HG02938 (cell line): ENCODE data around the gene SLC26A6.

Experiments used
- ATAC-seq: cut with Tn5 transposase; IDR thresholded peaks from one replicate; pipeline ENCODE4 v1.9.1; 2021; ENCODE audit warnings: mild to moderate bottlenecking, moderate library complexity; ENCODE audit not compliant: unreplicated experiment

Gene SLC26A6

GRCh38 chr3:48600711-48601621 is 34.3 kb downstream of the SLC26A6 start:
- ATAC-seq = no peak

GRCh38 chr3:48599509-48600285 is 35.6 kb downstream of the SLC26A6 start:
- ATAC-seq = no peak

- ATAC-seq = no peak
Measured at GRCh38 chr3:48599077-48599501, 36.2 kb downstream of the SLC26A6 start.

- no peak for ATAC-seq
Measured at GRCh38 chr3:48598323-48599076, 36.8 kb downstream of the SLC26A6 start.

DNA sequence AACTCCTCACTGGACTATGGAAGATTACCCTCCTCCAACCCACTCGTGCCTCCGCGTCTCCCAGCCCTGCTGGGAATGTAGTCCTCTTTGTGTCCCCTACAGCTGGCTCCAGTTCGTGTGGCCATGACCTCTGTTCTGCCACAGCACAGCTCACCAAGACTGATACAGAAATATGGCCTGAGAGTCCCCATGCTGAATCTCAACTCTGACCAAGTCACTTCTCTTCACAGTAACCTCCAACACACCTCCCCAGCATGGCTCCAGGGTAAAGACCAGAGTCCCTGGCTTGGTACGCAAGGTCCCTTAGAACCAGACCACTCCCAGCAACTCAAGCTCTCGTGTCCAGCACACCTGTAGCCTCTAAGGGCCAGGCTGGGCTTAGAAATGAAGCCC is 37.9 kb downstream of the SLC26A6 start:
- no peak for ATAC-seq

DNA sequence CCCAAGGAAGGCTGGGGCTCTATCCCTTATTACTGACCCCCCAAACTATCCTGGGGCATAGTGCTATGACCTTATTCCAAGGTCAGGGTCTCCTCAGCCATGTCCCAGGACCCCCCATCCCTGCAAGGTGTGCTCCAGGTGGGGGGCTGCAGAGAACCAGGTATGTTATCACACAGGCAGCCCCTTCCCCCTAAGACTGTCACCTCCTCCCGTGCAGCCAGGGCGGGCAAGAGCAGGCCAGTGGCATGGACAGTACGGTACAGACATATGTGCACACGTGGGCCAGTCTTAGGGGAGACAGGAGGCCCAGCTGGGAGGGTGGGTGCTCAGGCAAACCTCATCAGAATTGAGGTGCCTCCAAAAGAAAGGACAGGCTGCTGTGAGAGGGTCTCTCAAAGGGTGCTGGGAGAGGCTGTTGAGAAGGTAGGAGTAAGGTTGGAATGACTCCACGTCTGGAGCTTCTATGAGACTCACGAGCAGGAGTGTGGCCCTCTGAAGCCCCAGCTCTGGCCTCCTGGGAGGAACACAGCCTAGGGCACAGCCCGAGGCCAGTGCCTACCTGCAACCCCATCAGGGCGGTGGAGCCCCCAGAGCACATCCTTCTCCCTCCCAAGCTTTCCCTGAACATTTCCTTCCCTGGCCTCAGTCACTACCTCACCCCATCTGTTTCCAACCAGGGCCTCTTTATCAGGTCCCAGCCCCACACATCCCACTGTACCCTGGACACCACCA is 38.4 kb downstream of the SLC26A6 start:
- no peak for ATAC-seq

GRCh38 chr3:48596157-48596556 is 39.1 kb downstream of the SLC26A6 start:
- no peak for ATAC-seq

- ATAC-seq = no peak
Measured at GRCh38 chr3:48595526-48596121, 39.6 kb downstream of the SLC26A6 start.

DNA sequence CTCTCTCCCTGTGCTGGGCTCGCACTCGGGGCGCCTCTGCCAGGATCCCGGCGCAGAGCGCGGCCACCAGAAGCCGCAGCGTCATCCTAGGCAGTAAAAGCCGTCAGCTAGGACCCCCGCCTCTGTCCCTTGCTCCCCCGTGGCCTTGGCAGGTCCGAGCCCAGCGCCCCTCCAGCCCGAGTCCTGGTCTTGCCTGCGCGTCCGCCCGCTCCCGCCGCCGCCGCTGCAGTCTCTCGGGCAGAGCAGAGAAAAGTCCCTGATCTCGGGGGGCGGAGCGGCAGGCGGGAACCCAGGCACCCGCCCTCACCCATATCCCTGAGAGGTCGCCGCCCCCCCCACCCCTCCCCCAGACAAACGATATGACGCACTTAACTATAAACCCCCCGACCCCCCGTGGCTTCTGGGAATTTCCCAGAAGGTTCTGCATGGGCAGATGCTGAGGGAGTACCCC is 40.2 kb downstream of the SLC26A6 start, which contains the start of gene COL7A1:
COL7A1 (minus strand) TSS at position 255 of the 451 bp plus-strand sequence; CDS start at position 85, 170 bp downstream.
- no peak for ATAC-seq

DNA sequence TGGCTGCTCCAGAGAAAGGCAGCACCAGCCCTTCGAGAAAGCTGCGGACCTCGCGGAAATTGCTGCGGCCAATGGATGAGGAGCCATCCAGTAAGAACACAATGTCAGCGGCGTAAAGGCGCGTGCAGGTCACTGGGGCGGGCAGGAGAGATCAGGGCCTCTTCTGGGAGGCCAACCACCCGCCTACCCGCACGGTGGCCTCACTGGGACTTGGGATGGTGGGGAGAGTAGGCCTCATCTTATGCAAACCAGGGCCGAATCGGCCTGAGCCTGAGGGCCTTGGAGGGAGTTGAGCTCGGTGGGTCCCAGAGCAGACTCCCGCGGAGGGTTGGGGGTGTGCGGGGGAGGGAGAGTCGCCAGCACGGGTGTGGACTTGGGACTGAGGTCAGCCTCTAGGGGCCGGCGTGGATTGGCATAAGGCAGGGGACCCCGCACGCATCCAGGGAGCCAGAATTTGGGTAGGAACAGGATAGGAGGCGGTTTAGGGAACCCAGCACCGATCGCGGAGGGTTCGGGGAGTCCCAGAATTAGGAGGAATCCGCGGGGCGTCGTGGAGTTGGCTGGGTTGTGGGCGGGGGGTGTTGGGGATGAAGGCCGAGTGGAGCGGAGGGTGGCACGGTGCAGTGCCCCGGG is 40.7 kb downstream of the SLC26A6 start:
- ATAC-seq = no peak

GRCh38 chr3:48593337-48593736 is 41.9 kb downstream of the SLC26A6 start:
- ATAC-seq = no peak

DNA sequence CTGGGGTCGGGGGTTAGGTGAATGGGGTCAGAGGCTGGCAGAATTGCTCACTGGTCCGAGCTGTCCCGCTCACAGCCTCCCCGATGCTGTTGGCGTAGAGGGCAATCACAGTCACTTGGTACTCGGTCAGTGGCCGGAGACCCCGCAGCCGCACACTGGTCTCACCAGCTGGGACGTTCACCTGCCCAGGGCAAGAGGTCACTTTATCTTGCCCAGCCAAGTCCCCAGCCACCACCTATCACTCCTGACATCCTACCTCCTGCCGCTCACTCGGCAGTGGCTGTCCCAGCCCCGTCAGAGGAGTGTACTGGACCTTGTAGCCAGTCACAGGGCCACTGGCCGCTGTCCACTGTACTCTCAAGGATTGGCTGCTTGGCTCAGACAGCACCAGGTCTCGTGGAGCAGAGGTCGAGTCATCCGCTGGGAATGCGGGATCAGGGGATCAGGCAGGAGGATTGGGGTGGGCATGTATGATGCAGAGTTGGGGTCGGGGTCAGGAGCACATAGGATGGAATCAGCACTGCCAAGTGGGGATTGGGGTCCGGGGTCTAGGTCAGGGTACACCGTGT is 42.7 kb downstream of the SLC26A6 start:
- no peak for ATAC-seq

DNA sequence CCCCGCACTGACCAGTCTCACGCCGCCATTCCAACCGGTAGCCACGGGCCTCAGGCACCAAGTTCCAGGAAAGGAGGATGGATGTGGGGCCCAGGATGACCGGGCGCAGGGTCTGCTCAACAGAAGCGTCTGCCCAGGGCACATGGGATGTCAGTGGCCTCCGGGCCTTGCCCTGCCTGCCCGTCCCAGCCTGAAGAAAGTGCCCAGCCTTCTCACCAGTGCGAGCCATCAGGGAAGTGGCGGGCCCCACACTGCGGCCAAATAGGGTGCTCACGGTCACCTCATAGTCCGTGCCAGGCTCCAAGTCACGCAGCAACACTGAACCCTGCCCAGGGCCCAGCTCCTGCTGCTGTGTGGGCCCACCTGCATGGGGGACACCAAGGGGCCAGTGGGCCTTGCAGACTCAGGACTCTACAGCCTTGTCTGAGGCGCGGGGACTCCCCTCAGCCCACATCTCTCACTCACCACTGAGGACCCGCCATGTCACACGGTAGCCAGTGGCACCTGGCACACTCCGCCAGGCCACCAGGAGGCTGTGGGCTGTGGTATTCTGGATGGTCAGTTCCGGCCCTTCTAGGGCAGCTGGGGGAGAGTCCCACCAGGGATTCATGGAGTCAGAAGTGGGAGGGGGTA is 43.3 kb downstream of the SLC26A6 start:
- ATAC-seq = no peak

DNA sequence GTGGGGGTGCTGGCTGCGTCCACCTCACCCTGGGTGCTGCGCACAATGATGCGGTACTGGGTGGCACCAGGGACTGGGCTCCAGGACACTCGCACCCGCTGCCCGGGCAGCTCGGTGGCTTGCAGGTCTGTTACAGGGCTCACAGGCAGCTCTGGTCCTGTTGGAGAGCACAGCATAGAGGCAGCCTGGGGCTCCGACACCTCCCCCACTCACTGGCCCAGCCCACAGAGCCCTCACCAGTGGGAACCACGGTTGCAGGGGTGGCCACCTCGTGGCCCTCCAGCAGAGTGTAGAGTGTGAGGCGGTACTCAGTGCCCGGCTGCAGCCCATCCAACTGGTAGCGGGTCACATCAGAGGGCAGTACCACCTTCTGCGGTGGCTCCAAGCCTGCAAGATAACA is 43.8 kb downstream of the SLC26A6 start:
- ATAC-seq = no peak

DNA sequence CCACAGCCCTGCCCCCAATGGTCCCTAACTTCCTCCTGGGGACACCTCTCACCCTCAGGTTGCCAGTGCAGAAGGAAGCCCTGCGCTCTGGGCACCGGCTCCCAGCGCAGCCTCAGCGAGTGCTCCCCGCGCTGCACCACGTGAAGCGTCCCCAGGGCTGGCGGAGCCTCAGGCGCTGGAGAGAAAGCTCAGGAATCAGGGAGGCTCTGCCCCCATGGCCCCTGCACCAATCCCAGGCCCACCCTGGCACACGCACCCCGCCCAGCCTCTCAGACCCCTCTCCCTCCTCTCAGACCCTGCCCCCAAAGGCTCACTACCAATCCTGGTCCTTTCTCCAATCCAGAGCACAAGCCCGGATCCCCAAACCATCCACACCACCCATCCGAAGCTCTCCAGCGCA is 47.0 kb downstream of the SLC26A6 start:
- no peak for ATAC-seq

GRCh38 chr3:48587686-48588085 is 47.6 kb downstream of the SLC26A6 start:
- no peak for ATAC-seq

DNA sequence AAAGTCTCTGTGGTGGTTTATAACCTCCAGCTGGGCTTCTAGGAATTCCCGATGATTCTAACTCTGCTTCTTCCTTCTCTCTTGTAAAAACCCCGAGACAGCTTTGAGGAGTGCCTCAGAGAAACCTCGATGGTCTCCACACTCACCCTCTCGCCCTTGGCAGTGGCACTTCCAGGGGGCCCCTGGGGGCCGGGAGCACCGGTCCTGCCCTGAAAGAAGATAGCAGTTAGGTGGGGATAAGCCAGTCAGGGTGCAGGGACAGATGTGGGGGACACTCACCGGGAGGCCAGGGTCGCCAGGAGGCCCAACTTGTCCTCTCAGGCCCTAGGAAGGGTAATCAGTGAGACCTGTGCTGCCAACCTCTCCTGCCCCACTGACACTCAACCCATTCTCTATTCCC is 49.9 kb downstream of the SLC26A6 start:
- no peak for ATAC-seq

- ATAC-seq = no peak
Measured at GRCh38 chr3:48584836-48585235, 50.4 kb downstream of the SLC26A6 start.
